GM12801 (cell line): ENCODE results near the gene ENC1.

ENCODE experiments used
- TF ChIP-seq, protein P1 (sequence below): IDR thresholded peaks from one replicate; pipeline ENCODE4 v1.5.1; 2011; ENCODE audit warnings: control low read depth; ENCODE audit not compliant: insufficient read length; ENCODE audit errors: extremely low read depth

ENC1 gene

DNA sequence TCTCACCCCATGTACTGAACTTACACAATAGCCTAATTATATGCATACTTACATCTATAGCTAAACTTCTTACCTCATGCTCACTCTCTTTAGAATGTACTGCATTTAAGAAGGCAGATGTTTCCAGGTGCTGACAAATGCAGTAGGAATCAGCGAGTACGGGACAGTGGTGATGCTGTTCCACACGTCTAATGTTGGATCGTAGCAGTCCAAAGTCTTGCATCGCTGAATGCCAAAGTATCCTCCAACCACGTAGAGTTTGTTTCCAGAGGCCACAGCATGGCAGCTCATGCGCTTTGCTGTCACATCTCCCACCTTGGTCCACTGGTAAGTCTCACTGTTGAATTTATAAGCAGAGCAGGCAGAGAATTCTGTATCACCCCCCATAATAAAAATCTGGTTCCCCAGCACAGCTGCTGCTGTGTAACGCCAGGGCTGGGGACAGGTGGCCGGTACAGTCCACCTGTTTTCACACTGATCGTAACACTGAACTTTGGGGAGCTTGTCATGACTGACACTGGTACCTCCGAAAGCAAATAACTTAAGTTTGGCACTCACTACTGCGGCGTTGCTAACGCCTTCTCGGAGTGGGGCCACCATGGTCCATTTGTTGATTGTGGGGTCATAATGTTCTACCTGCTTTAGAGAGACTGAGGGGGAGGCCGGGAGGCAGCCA is 5.8 kb downstream of the ENC1 start:
- TF ChIP-seq, protein P1, sequence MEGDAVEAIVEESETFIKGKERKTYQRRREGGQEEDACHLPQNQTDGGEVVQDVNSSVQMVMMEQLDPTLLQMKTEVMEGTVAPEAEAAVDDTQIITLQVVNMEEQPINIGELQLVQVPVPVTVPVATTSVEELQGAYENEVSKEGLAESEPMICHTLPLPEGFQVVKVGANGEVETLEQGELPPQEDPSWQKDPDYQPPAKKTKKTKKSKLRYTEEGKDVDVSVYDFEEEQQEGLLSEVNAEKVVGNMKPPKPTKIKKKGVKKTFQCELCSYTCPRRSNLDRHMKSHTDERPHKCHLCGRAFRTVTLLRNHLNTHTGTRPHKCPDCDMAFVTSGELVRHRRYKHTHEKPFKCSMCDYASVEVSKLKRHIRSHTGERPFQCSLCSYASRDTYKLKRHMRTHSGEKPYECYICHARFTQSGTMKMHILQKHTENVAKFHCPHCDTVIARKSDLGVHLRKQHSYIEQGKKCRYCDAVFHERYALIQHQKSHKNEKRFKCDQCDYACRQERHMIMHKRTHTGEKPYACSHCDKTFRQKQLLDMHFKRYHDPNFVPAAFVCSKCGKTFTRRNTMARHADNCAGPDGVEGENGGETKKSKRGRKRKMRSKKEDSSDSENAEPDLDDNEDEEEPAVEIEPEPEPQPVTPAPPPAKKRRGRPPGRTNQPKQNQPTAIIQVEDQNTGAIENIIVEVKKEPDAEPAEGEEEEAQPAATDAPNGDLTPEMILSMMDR: no peak

DNA sequence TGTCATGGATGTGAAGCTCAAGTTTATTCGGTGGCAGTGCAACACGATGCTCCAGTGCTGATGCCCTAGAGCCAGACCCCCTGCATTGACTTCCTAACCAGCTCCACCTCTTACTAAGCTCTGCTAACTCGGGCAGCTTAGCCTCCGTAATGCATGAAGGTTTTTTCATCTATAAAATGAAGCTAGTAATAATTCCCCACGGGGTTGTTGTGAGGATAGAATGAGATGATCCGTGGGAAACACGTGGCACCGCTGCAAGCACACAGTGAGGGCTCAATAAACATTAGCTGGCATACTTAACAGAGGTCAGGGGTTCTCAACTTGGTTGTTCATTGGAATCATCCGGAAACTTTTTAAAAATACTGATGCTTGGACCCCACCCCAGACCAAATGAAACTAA is 6.8 kb downstream of the ENC1 start:
- TF ChIP-seq, protein P1: no peak

DNA sequence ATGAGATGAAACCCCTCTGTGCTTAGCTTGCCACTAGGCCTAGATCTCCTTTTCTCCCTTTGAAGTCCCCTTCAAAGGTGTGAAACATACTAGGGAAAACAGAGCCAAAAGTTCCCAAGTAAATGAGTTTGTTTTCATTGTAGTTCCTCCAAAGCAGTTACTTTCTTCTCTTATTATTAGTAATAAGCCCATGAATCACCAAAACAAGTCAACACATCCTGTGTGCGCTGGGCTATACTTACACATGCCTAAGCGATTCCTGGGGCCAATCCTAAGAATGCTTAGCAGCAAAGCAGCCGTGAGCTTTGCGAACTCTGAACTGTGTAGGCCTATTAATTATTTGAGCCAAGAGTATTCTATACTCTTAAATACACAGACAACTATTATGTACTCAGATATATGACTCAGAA is 7.6 kb downstream of the ENC1 start:
- TF ChIP-seq, protein P1: no peak

DNA sequence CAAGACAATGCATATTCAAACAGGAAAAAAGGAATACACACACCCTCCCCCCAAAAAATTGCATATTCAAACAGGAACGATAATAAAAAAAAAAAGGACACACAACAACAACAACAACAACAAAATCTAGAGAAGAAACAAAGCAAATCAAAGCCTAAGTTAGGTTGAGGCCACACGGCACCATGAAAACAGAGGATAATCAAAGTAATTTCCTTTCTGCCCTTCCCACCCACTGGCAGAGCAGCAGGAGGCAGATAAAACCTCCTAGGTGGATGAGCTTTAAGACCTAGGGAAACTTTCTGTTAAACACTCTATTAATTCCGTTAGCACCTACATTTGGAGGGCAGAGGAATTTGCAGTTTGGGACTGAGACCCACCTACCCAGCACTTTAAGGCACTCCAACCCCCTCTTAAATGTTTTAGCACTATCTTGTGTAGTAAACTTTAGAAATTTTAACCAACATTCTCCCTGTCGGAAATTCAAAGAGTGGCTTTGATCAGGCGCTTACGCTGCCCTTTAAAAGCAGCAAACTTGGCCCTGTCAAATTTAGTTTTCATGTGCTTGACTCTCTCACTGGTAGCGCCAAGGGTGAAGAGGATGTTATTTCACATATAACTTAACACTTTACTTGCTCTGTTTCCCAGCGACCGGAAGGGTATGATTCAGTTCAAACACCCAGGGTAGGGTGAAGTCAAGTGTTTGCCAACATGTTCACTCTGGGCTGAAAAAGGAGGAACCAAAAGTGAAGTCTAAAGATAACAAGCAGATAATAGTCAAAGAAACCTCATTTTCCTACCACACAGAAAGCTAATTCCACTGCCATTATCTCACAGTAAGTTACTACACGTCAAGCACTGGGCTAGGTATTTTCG is 9.2 kb downstream of the ENC1 start:
- TF ChIP-seq, protein P1: no peak

DNA sequence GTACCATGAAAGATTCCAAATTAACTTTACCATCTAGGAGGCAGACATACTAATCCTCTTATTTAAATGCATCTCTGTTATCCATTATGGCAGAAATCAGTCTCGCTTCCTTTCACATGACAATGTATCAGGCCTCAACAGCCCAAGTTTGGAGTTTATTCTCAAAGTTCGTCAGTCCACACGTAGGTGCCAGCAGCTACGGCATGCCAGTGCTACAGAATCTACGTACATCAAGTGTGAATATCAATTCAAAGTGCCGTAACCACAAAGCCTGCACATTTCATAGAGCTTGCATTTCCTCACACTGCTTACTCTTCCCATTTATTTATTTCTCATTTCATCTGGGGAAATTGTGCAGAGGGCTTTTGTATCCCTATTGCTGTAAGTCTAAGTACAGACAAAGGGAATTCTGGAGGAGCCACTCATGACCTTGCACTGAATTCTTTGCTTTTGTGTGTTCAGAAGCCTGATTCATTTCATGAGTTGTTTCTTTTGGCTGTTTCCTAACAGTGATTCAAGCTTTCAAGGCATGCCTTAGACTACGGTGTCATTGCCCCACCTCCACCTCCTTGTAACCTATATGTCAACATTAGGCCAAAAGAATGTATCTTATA is 10.0 kb downstream of the ENC1 start:
- TF ChIP-seq, protein P1: no peak

DNA sequence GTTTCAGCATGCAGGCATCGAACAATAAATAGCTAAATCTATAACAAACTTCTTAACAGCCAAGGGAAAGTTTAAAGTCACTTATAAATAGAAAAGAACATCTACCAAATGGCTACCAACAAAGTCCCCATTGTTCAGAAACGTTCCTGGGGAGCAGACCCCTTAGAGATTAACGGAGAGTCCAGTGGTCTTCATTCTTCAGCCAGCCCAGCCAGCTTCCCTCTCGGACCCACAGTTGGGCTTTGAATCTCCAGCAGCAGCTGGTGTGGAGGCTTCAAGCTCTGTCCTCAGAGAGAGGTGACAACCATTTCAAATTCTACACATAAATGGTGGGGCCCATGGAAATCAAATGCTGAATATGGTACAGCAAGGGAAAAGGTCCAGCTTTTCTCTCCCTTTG is 11.2 kb downstream of the ENC1 start:
- TF ChIP-seq, protein P1: no peak

DNA sequence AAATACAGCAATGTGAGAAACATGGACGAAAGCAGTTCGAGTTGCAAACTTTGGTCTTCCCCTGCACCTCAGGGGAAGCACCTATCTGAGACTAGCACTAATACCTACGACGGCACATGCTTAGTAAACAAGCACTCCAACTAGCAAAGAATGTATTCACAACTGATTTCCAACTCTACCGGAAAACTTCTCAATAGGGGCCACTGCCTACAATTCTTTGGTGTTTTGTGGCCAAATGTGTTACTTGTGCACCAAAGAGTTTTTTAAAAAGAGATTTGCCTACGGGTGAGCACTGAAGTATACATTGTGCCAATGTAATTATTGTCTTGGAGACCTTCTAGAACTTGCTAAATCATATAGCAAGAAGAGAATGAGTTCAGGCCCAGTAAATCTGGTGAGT is 12.2 kb downstream of the ENC1 start:
- TF ChIP-seq, protein P1: no peak
